Measurements from ENCODE around the gene CNOT1. TPM values are rescaled to one million over a fixed set of nuclear protein-coding genes. Genes with fewer than 3 reads are reported as not detected.

Gene CNOT1
- total RNA-seq, 6 donors from 2014 or later = 78.9 to 158 (median 151) TPM

GRCh38 chr16:58485184-58485887 lies 144.3 kb downstream of the CNOT1 start:
- no peaks in the 10 kb centered on the region for H3K9me3 ChIP-seq
- no peaks in the 10 kb centered on the region for H3K27me3 ChIP-seq
- DNase-seq = no peak
- H3K27ac ChIP-seq = no peak overlapping the region
- TF ChIP-seq EP300 (IDR thresholded peaks at IDR 0.05) = no peak
- no peak for TF ChIP-seq POLR2A (IDR thresholded peaks at IDR 0.05)
- TF ChIP-seq CTCF (IDR thresholded peaks at IDR 0.05) = no peak
- TF ChIP-seq POLR2AphosphoS5 (IDR thresholded peaks at IDR 0.05) = no peak
- peaks cover 0 to 13% (median 3%) of the 10 kb centered on the region in 4 donors for H3K4me1 ChIP-seq
- H3K36me3 ChIP-seq = no peaks in the 10 kb centered on the region
- H3K4me3 ChIP-seq = no peak overlapping the region
- WGBS, 2 donors = 81 to 86% methylated on average over 11 of the region's 11 CpGs
- ATAC-seq (ENCODE audit: low FRiP score in 2 of 2) = no peak

- Histone ChIP-seq H3K27me3 (no peaks in the 10 kb centered on the region), H3K4me1 (peaks cover 0 to under 1% (median 0%) of the 10 kb centered on the region in 4 donors), H3K36me3 (no peaks in the 10 kb centered on the region), H3K9me3 (no peaks in the 10 kb centered on the region), H3K27ac (peak overlapping the region in 1 of 4 donors; percentile 27), H3K4me3 (no peak overlapping the region)
- WGBS, 2 donors = 71 to 86% methylated on average over 8 of the region's 8 CpGs
- DNase-seq (no peak), ATAC-seq (ENCODE audit: low FRiP score in 2 of 2) (peak in 1 of 2 donors; percentile 32)
- TF ChIP-seq EP300 (IDR thresholded peaks at IDR 0.05) (no peak), POLR2AphosphoS5 (IDR thresholded peaks at IDR 0.05) (no peak), CTCF (IDR thresholded peaks at IDR 0.05) (no peak), POLR2A (IDR thresholded peaks at IDR 0.05) (no peak)
Measured at GRCh38 chr16:58481931-58482330, 147.7 kb downstream of the CNOT1 start.

GRCh38 chr16:58481226-58481869 lies 148.3 kb downstream of the CNOT1 start:
- no peaks in the 10 kb centered on the region for H3K9me3 ChIP-seq
- no peaks in the 10 kb centered on the region for H3K36me3 ChIP-seq
- DNase-seq (no peak), ATAC-seq (ENCODE audit: low FRiP score in 2 of 2) (no peak)
- peaks cover 0 to 6% (median 2%) of the 10 kb centered on the region in 4 donors for H3K4me1 ChIP-seq
- no peak overlapping the region for H3K4me3 ChIP-seq
- TF ChIP-seq POLR2AphosphoS5 (IDR thresholded peaks at IDR 0.05) (no peak), CTCF (IDR thresholded peaks at IDR 0.05) (no peak), POLR2A (IDR thresholded peaks at IDR 0.05) (no peak), EP300 (IDR thresholded peaks at IDR 0.05) (no peak)
- no peaks in the 10 kb centered on the region for H3K27me3 ChIP-seq
- 91 to 93% methylated on average over 11 of the region's 11 CpGs for WGBS, 2 donors
- peak overlapping the region in 1 of 4 donors; percentile 27 for H3K27ac ChIP-seq

- Histone ChIP-seq H3K27me3 (peaks cover 0 to 2% (median 0%) of the 10 kb centered on the region in 4 donors), H3K4me1 (peaks cover 4 to 18% (median 7%) of the 10 kb centered on the region in 4 donors), H3K4me3 (no peak overlapping the region), H3K27ac (peak overlapping the region in 2 of 4 donors; percentile 28 to 61), H3K36me3 (no peaks in the 10 kb centered on the region), H3K9me3 (no peaks in the 10 kb centered on the region)
- no peak for TF ChIP-seq POLR2AphosphoS5 (IDR thresholded peaks at IDR 0.05)
- DNase-seq (no peak), ATAC-seq (ENCODE audit: low FRiP score in 2 of 2) (no peak)
- WGBS, 2 donors = 87 to 91% methylated on average over 2 of the region's 2 CpGs
Measured at GRCh38 chr16:58478427-58478826, 151.2 kb downstream of the CNOT1 start.

GRCh38 chr16:58476791-58477190 lies 152.8 kb downstream of the CNOT1 start:
- H3K9me3 ChIP-seq = no peaks in the 10 kb centered on the region
- H3K4me1 ChIP-seq = peaks cover 8 to 25% (median 17%) of the 10 kb centered on the region in 4 donors
- no peak for ATAC-seq (ENCODE audit: low FRiP score in 2 of 2)
- no peak overlapping the region for H3K4me3 ChIP-seq
- H3K36me3 ChIP-seq = no peaks in the 10 kb centered on the region
- no peak for DNase-seq
- TF ChIP-seq POLR2A (IDR thresholded peaks at IDR 0.05) (no peak), EP300 (IDR thresholded peaks at IDR 0.05) (no peak), CTCF (IDR thresholded peaks at IDR 0.05) (no peak), POLR2AphosphoS5 (IDR thresholded peaks at IDR 0.05) (no peak)
- H3K27ac ChIP-seq = peak overlapping the region in 3 of 4 donors; percentile 4 to 87 (median 61)
- peaks cover 0 to 2% (median 0%) of the 10 kb centered on the region in 4 donors for H3K27me3 ChIP-seq
- WGBS, 2 donors = 35 to 44% methylated on average over 1 of the region's 1 CpG

Measured in upper lobe of left lung (tissue), 6 donors.